Activated naive CD8-positive, alpha-beta T cell (primary cell): ENCODE measurements around the gene SMARCC1.
A peak's percentile ranks its signal among the peaks of the same experiment; 100 is the strongest.

Experiments used
- H3K27ac Mint-ChIP-seq: one replicate; pipeline ENCODE4 v1.8.0; 2021; ENCODE audit warnings: mixed read lengths
- H3K27me3 Mint-ChIP-seq: one replicate; pipeline ENCODE4 v1.8.0; 2021; ENCODE audit warnings: mixed read lengths
- H3K36me3 Mint-ChIP-seq: one replicate; pipeline ENCODE4 v1.8.0; 2021; ENCODE audit warnings: mixed read lengths
- H3K4me1 Mint-ChIP-seq: one replicate; pipeline ENCODE4 v1.8.0; 2021; ENCODE audit warnings: low read depth, mixed read lengths
- H3K4me3 Mint-ChIP-seq: one replicate; pipeline ENCODE4 v1.8.0; 2021; ENCODE audit warnings: mild to moderate bottlenecking, mixed read lengths
- H3K9me3 Mint-ChIP-seq: one replicate; pipeline ENCODE4 v1.8.0; 2021; ENCODE audit warnings: low read depth, mixed read lengths

Gene SMARCC1

GRCh38 chr3:47612879-47613278 lies 168.8 kb downstream of the SMARCC1 start:
- Mint-ChIP-seq H3K27me3 (no peaks in the 10 kb centered on the region), H3K4me3 (no peak overlapping the region), H3K4me1 (no peaks in the 10 kb centered on the region), H3K9me3 (no peaks in the 10 kb centered on the region), H3K36me3 (peaks cover 14% of the 10 kb centered on the region), H3K27ac (no peak overlapping the region)

- H3K27ac Mint-ChIP-seq, result no peak overlapping the region
Measured at GRCh38 chr3:47612178-47612577, 169.5 kb downstream of the SMARCC1 start.

GRCh38 chr3:47611576-47611975 lies 170.1 kb downstream of the SMARCC1 start:
- Mint-ChIP-seq H3K4me3 (no peak overlapping the region), H3K27me3 (no peaks in the 10 kb centered on the region), H3K4me1 (no peaks in the 10 kb centered on the region), H3K9me3 (no peaks in the 10 kb centered on the region), H3K36me3 (peaks cover 14% of the 10 kb centered on the region), H3K27ac (peak overlapping the region; percentile 6)

More at GRCh38 chr3:47612178-47612577, 169.5 kb downstream of the SMARCC1 start:
- no peaks in the 10 kb centered on the region for H3K4me1 Mint-ChIP-seq
- H3K4me3 Mint-ChIP-seq, result no peak overlapping the region
- peaks cover 14% of the 10 kb centered on the region for H3K36me3 Mint-ChIP-seq
- no peaks in the 10 kb centered on the region for H3K27me3 Mint-ChIP-seq
- H3K9me3 Mint-ChIP-seq, result no peaks in the 10 kb centered on the region

GRCh38 chr3:47610583-47610982 lies 171.1 kb downstream of the SMARCC1 start:
- Mint-ChIP-seq H3K27me3 (no peaks in the 10 kb centered on the region), H3K4me3 (no peak overlapping the region), H3K9me3 (no peaks in the 10 kb centered on the region), H3K36me3 (peaks cover 16% of the 10 kb centered on the region), H3K4me1 (no peaks in the 10 kb centered on the region), H3K27ac (no peak overlapping the region)

GRCh38 chr3:47607335-47607734 lies 174.4 kb downstream of the SMARCC1 start:
- no peaks in the 10 kb centered on the region for H3K9me3 Mint-ChIP-seq
- H3K27ac Mint-ChIP-seq, result no peak overlapping the region

GRCh38 chr3:47606165-47606564 lies 175.5 kb downstream of the SMARCC1 start:
- peak overlapping the region; percentile 16 for H3K27ac Mint-ChIP-seq
- H3K4me3 Mint-ChIP-seq, result no peak overlapping the region
- H3K4me1 Mint-ChIP-seq, result no peaks in the 10 kb centered on the region
- H3K27me3 Mint-ChIP-seq, result no peaks in the 10 kb centered on the region
- H3K36me3 Mint-ChIP-seq, result peaks cover 22% of the 10 kb centered on the region
- no peaks in the 10 kb centered on the region for H3K9me3 Mint-ChIP-seq

More at GRCh38 chr3:47607335-47607734, 174.4 kb downstream of the SMARCC1 start:
- Mint-ChIP-seq H3K36me3 (peaks cover 22% of the 10 kb centered on the region), H3K27me3 (no peaks in the 10 kb centered on the region), H3K4me1 (no peaks in the 10 kb centered on the region), H3K4me3 (no peak overlapping the region)

- H3K9me3 Mint-ChIP-seq, result no peaks in the 10 kb centered on the region
- H3K4me3 Mint-ChIP-seq, result no peak overlapping the region
- H3K27me3 Mint-ChIP-seq, result no peaks in the 10 kb centered on the region
- peaks cover 22% of the 10 kb centered on the region for H3K36me3 Mint-ChIP-seq
- no peak overlapping the region for H3K27ac Mint-ChIP-seq
- H3K4me1 Mint-ChIP-seq, result no peaks in the 10 kb centered on the region
Measured at GRCh38 chr3:47605652-47606051, 176.0 kb downstream of the SMARCC1 start.

GRCh38 chr3:47604145-47604544 lies 177.5 kb downstream of the SMARCC1 start:
- Mint-ChIP-seq H3K9me3 (no peaks in the 10 kb centered on the region), H3K4me1 (no peaks in the 10 kb centered on the region), H3K36me3 (peaks cover 11% of the 10 kb centered on the region)

GRCh38 chr3:47603332-47603731 lies 178.4 kb downstream of the SMARCC1 start:
- no peaks in the 10 kb centered on the region for H3K4me1 Mint-ChIP-seq
- H3K27me3 Mint-ChIP-seq, result no peaks in the 10 kb centered on the region
- H3K4me3 Mint-ChIP-seq, result no peak overlapping the region
- H3K27ac Mint-ChIP-seq, result no peak overlapping the region
- peaks cover 11% of the 10 kb centered on the region for H3K36me3 Mint-ChIP-seq
- H3K9me3 Mint-ChIP-seq, result no peaks in the 10 kb centered on the region

More at GRCh38 chr3:47604145-47604544, 177.5 kb downstream of the SMARCC1 start:
- no peak overlapping the region for H3K4me3 Mint-ChIP-seq
- H3K27me3 Mint-ChIP-seq, result no peaks in the 10 kb centered on the region
- no peak overlapping the region for H3K27ac Mint-ChIP-seq

GRCh38 chr3:47601281-47601680 lies 180.4 kb downstream of the SMARCC1 start:
- Mint-ChIP-seq H3K9me3 (no peaks in the 10 kb centered on the region), H3K4me3 (no peak overlapping the region)

GRCh38 chr3:47594792-47595191 lies 186.9 kb downstream of the SMARCC1 start:
- no peak overlapping the region for H3K27ac Mint-ChIP-seq
- H3K4me1 Mint-ChIP-seq, result no peaks in the 10 kb centered on the region
- H3K9me3 Mint-ChIP-seq, result no peaks in the 10 kb centered on the region
- H3K27me3 Mint-ChIP-seq, result no peaks in the 10 kb centered on the region
- H3K4me3 Mint-ChIP-seq, result no peak overlapping the region
- H3K36me3 Mint-ChIP-seq, result peaks cover 2% of the 10 kb centered on the region

More at GRCh38 chr3:47601281-47601680, 180.4 kb downstream of the SMARCC1 start:
- no peaks in the 10 kb centered on the region for H3K4me1 Mint-ChIP-seq
- no peaks in the 10 kb centered on the region for H3K27me3 Mint-ChIP-seq
- H3K36me3 Mint-ChIP-seq, result peaks cover 10% of the 10 kb centered on the region
- no peak overlapping the region for H3K27ac Mint-ChIP-seq

GRCh38 chr3:47592066-47592795 lies 189.5 kb downstream of the SMARCC1 start:
- Mint-ChIP-seq H3K27ac (no peak overlapping the region), H3K36me3 (peaks cover 2% of the 10 kb centered on the region), H3K4me1 (no peaks in the 10 kb centered on the region), H3K27me3 (no peaks in the 10 kb centered on the region), H3K9me3 (no peaks in the 10 kb centered on the region), H3K4me3 (no peak overlapping the region)

- Mint-ChIP-seq H3K4me3 (no peak overlapping the region), H3K9me3 (no peaks in the 10 kb centered on the region), H3K27ac (no peak overlapping the region), H3K4me1 (no peaks in the 10 kb centered on the region), H3K36me3 (peaks cover 2% of the 10 kb centered on the region), H3K27me3 (no peaks in the 10 kb centered on the region)
Measured at GRCh38 chr3:47590216-47590615, 191.5 kb downstream of the SMARCC1 start.

- Mint-ChIP-seq H3K9me3 (no peaks in the 10 kb centered on the region), H3K4me3 (no peak overlapping the region), H3K27ac (peak overlapping the region; percentile 43), H3K4me1 (no peaks in the 10 kb centered on the region), H3K27me3 (no peaks in the 10 kb centered on the region), H3K36me3 (no peaks in the 10 kb centered on the region)
Measured at GRCh38 chr3:47588587-47588986, 193.1 kb downstream of the SMARCC1 start.

GRCh38 chr3:47588053-47588452 lies 193.6 kb downstream of the SMARCC1 start:
- H3K36me3 Mint-ChIP-seq, result no peaks in the 10 kb centered on the region
- no peaks in the 10 kb centered on the region for H3K9me3 Mint-ChIP-seq
- no peak overlapping the region for H3K4me3 Mint-ChIP-seq
- no peaks in the 10 kb centered on the region for H3K27me3 Mint-ChIP-seq
- no peak overlapping the region for H3K27ac Mint-ChIP-seq
- no peaks in the 10 kb centered on the region for H3K4me1 Mint-ChIP-seq

GRCh38 chr3:47586746-47587145 lies 194.9 kb downstream of the SMARCC1 start:
- H3K4me3 Mint-ChIP-seq, result no peak overlapping the region
- no peaks in the 10 kb centered on the region for H3K27me3 Mint-ChIP-seq
- H3K9me3 Mint-ChIP-seq, result no peaks in the 10 kb centered on the region
- no peak overlapping the region for H3K27ac Mint-ChIP-seq
- H3K36me3 Mint-ChIP-seq, result no peaks in the 10 kb centered on the region
- H3K4me1 Mint-ChIP-seq, result no peaks in the 10 kb centered on the region
